ENCODE results near the gene NID1.
"Not testable (repeated sequence)": the region's sequence is repeated elsewhere in the genome, so short reads cannot be mapped to it uniquely, and the experiment has no call there.

The NID1 gene

GRCh38 chr1:236030534-236030933, 34.4 kb downstream of the NID1 start:
- no peak for DNase-seq (ENCODE audit: low read depth, low spot score)

GRCh38 chr1:236029428-236029940, 35.4 kb downstream of the NID1 start:
- no peak for DNase-seq (ENCODE audit: low read depth, low spot score)

- no peak for DNase-seq (ENCODE audit: low read depth, low spot score)
Observed at GRCh38 chr1:236027104-236027503, 37.8 kb downstream of the NID1 start.

- DNase-seq (ENCODE audit: low read depth, low spot score), result no peak
Observed at GRCh38 chr1:236025836-236026235, 39.1 kb downstream of the NID1 start.

GRCh38 chr1:236024641-236025040, 40.2 kb downstream of the NID1 start:
- DNase-seq (ENCODE audit: low read depth, low spot score), result no peak

GRCh38 chr1:236023926-236024565, 40.8 kb downstream of the NID1 start:
- no peak for DNase-seq (ENCODE audit: low read depth, low spot score)

- no peak for DNase-seq (ENCODE audit: low read depth, low spot score)
Observed at GRCh38 chr1:236021424-236022135, 43.3 kb downstream of the NID1 start.

- DNase-seq (ENCODE audit: low read depth, low spot score), result no peak
Observed at GRCh38 chr1:236020359-236021219, 44.3 kb downstream of the NID1 start.

GRCh38 chr1:236018885-236019453, 45.9 kb downstream of the NID1 start:
- no peak for DNase-seq (ENCODE audit: low read depth, low spot score)

- DNase-seq (ENCODE audit: low read depth, low spot score), result no peak
Observed at GRCh38 chr1:236016782-236017400, 48.0 kb downstream of the NID1 start.

GRCh38 chr1:236016083-236016482, 48.8 kb downstream of the NID1 start:
- DNase-seq (ENCODE audit: low read depth, low spot score), result no peak

- no peak for DNase-seq (ENCODE audit: low read depth, low spot score)
Observed at GRCh38 chr1:236015539-236015938, 49.4 kb downstream of the NID1 start.

GRCh38 chr1:236013330-236013729, 51.6 kb downstream of the NID1 start:
- DNase-seq (ENCODE audit: low read depth, low spot score), result no peak

- no peak for DNase-seq (ENCODE audit: low read depth, low spot score)
Observed at GRCh38 chr1:236011641-236012040, 53.2 kb downstream of the NID1 start.

- DNase-seq (ENCODE audit: low read depth, low spot score), result no peak
Observed at GRCh38 chr1:236010443-236010842, 54.4 kb downstream of the NID1 start.

GRCh38 chr1:236009857-236010256, 55.0 kb downstream of the NID1 start:
- no peak for DNase-seq (ENCODE audit: low read depth, low spot score)

GRCh38 chr1:236009191-236009590, 55.7 kb downstream of the NID1 start:
- no peak for DNase-seq (ENCODE audit: low read depth, low spot score)

- no peak for DNase-seq (ENCODE audit: low read depth, low spot score)
Observed at GRCh38 chr1:236007781-236008180, 57.1 kb downstream of the NID1 start.

- DNase-seq (ENCODE audit: low read depth, low spot score), result not testable (repeated sequence)
Observed at GRCh38 chr1:236003058-236003457, 61.8 kb downstream of the NID1 start.

- DNase-seq (ENCODE audit: low read depth, low spot score), result no peak
Observed at GRCh38 chr1:236002572-236002971, 62.3 kb downstream of the NID1 start.

GRCh38 chr1:236002025-236002390, 62.9 kb downstream of the NID1 start:
- no peak for DNase-seq (ENCODE audit: low read depth, low spot score)

GRCh38 chr1:236000781-236001180, 64.1 kb downstream of the NID1 start:
- DNase-seq (ENCODE audit: low read depth, low spot score), result no peak

Data from iPS DF 19.7 (cell line).